HEK293 (cell line): ENCODE results near the gene AGO1.
A peak's percentile ranks its signal among the peaks of the same experiment; 100 is the strongest.

Experiments used
- CTCF ChIA-PET: fragments of 350-600 bp; formaldehyde crosslinking; extraction: SDS; loops from one replicate; lab custom pipeline; 2021; ENCODE audit warnings: antibody characterized with exemption; lab: Yijun Ruan, JAX
- POLR2A ChIA-PET: fragments of 300-600 bp; formaldehyde crosslinking; extraction: SDS; loops from one replicate; lab custom pipeline; 2020; ENCODE audit warnings: antibody characterized with exemption, inconsistent platforms; lab: Yijun Ruan, JAX
- H3K27ac ChIP-seq: fragments of 200-500 bp; sonication (Bioruptor generic); 2 replicates; pipeline ENCODE4 v1.5.1; 2014; ENCODE audit warnings: low read depth, low read length, control low read depth, inconsistent platforms; ENCODE audit errors: extremely low read depth
- H3K36me3 ChIP-seq, 2 experiments: fragments of 200-500 bp in 1 of 2; sonication (Bioruptor generic) in 1 of 2; 1 replicate in 1 of 2; 2 replicates in 1 of 2; pipeline ENCODE4 v1.5.1; 2014 to 2017; ENCODE audit warnings: inconsistent platforms in 2 of 2, low read length in 2 of 2; ENCODE audit not compliant: control insufficient read depth in 2 of 2, insufficient read depth in 1 of 2
- H3K4me1 ChIP-seq: fragments of 200-500 bp; sonication (Bioruptor generic); 2 replicates; pipeline ENCODE4 v1.5.1; 2014; ENCODE audit warnings: mild to moderate bottlenecking, low read length, inconsistent platforms; ENCODE audit not compliant: control insufficient read depth, insufficient read depth
- H3K4me3 ChIP-seq: 2 replicates; pipeline ENCODE4 v1.5.1; 2011; ENCODE audit warnings: low read depth, mild to moderate bottlenecking, control low read depth, low read length, moderate library complexity
- H3K9me3 ChIP-seq: fragments of 200-500 bp; sonication (Bioruptor generic); 2 replicates; pipeline ENCODE4 v1.5.1; 2014; ENCODE audit warnings: low read depth, low read length, inconsistent platforms; ENCODE audit not compliant: control insufficient read depth, insufficient read depth
- OSR2 ChIP-seq: fragments of 450-650 bp; formaldehyde crosslinking; IDR thresholded peaks from 2 replicates; pipeline ENCODE4 v1.5.1; 2016; ENCODE audit warnings: missing biosample characterization, missing genetic modification characterization
- SCRT2 ChIP-seq: fragments of 450-650 bp; formaldehyde crosslinking; IDR thresholded peaks from 2 replicates; pipeline ENCODE4 v1.5.1; 2016; ENCODE audit warnings: missing biosample characterization, missing genetic modification characterization
- SP7 ChIP-seq: fragments of 450-650 bp; formaldehyde crosslinking; IDR thresholded peaks from 2 replicates; pipeline ENCODE4 v1.5.1; 2016; ENCODE audit warnings: missing biosample characterization, missing genetic modification characterization
- ZBTB21 ChIP-seq: fragments of 450-650 bp; formaldehyde crosslinking; IDR thresholded peaks from 2 replicates; pipeline ENCODE4 v1.5.1; 2017; ENCODE audit warnings: missing biosample characterization, missing genetic modification characterization
- ZBTB7A ChIP-seq: fragments of 450-650 bp; formaldehyde crosslinking; IDR thresholded peaks from 2 replicates; pipeline ENCODE4 v1.5.1; 2016; ENCODE audit warnings: low read depth, missing biosample characterization, missing genetic modification characterization
- ZBTB8A ChIP-seq: fragments of 450-650 bp; formaldehyde crosslinking; IDR thresholded peaks from 2 replicates; pipeline ENCODE4 v1.5.1; 2016; ENCODE audit warnings: missing biosample characterization, missing genetic modification characterization
- ZNF140 ChIP-seq: fragments of 450-650 bp; formaldehyde crosslinking; IDR thresholded peaks from 2 replicates; pipeline ENCODE4 v1.5.1; 2016; ENCODE audit warnings: missing biosample characterization, missing genetic modification characterization
- ZNF155 ChIP-seq: fragments of 450-650 bp; formaldehyde crosslinking; IDR thresholded peaks from 2 replicates; pipeline ENCODE4 v1.5.1; 2016; ENCODE audit warnings: missing biosample characterization, missing genetic modification characterization
- ZNF16 ChIP-seq: fragments of 450-650 bp; formaldehyde crosslinking; IDR thresholded peaks from 2 replicates; pipeline ENCODE4 v1.5.1; 2016; ENCODE audit warnings: low read depth, missing biosample characterization, missing genetic modification characterization
- ZNF354C ChIP-seq: fragments of 450-650 bp; formaldehyde crosslinking; IDR thresholded peaks from 2 replicates; pipeline ENCODE4 v1.5.1; 2016; ENCODE audit warnings: missing biosample characterization, missing genetic modification characterization, low read depth, borderline replicate concordance
- ZNF501 ChIP-seq: fragments of 450-650 bp; formaldehyde crosslinking; IDR thresholded peaks from 2 replicates; pipeline ENCODE4 v1.5.1; 2016; ENCODE audit warnings: missing biosample characterization, missing genetic modification characterization
- ZNF624 ChIP-seq: fragments of 450-650 bp; formaldehyde crosslinking; IDR thresholded peaks from 2 replicates; pipeline ENCODE4 v1.5.1; 2017; ENCODE audit warnings: missing biosample characterization, missing genetic modification characterization
- ZNF707 ChIP-seq: fragments of 450-650 bp; formaldehyde crosslinking; IDR thresholded peaks from 2 replicates; pipeline ENCODE4 v1.5.1; 2016; ENCODE audit warnings: missing biosample characterization, missing genetic modification characterization
- ZSCAN16 ChIP-seq: fragments of 450-650 bp; formaldehyde crosslinking; IDR thresholded peaks from 2 replicates; pipeline ENCODE4 v1.5.1; 2016; ENCODE audit warnings: missing biosample characterization, missing genetic modification characterization
- ZXDB ChIP-seq: fragments of 450-650 bp; formaldehyde crosslinking; IDR thresholded peaks from 2 replicates; pipeline ENCODE4 v1.5.1; 2016; ENCODE audit warnings: missing biosample characterization, missing genetic modification characterization
- TF ChIP-seq, protein P1 (sequence below): fragments of 450-650 bp; formaldehyde crosslinking; IDR thresholded peaks from 2 replicates; pipeline ENCODE4 v1.5.1; 2017; ENCODE audit warnings: missing biosample characterization, missing genetic modification characterization
- TF ChIP-seq, protein P2 (sequence below): fragments of 450-650 bp; formaldehyde crosslinking; IDR thresholded peaks from 2 replicates; pipeline ENCODE4 v1.5.1; 2017; ENCODE audit warnings: missing biosample characterization, missing genetic modification characterization
- TF ChIP-seq, protein P3 (sequence below): fragments of 450-650 bp; formaldehyde crosslinking; IDR thresholded peaks from 2 replicates; pipeline ENCODE4 v1.5.1; 2017; ENCODE audit warnings: missing biosample characterization, missing genetic modification characterization
- TF ChIP-seq, protein P4 (sequence below): fragments of 450-650 bp; formaldehyde crosslinking; IDR thresholded peaks from 2 replicates; pipeline ENCODE4 v1.5.1; 2016; ENCODE audit warnings: missing biosample characterization, missing genetic modification characterization

The AGO1 gene

DNA sequence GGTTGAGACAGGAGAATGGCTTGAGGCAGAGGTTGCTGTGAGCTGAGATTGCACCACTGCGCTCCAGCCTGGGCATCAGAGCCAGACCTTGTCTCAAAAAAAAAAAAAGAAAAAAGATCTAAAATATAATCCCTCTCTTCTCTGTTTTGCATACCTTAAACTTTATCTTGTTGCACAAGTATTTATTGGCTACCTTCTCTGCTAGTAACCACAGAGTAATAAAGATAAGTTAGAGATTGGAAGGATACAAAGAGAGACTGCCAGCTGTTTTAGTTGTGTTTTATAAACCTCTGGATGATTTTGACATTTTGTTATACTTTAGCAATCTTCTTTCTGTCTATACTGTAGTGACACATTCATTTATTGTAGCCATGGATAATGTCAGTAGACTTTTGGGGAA lies 75.5 kb downstream of the AGO1 start (continued):
- TF ChIP-seq ZXDB (tag by site-specific recombination) (0 out of 2 replicates have a peak, but pooled peaks have one; percentile 25), ZBTB7A (tag by site-specific recombination) (no peak), ZNF16 (tag by site-specific recombination) (no peak)
- TF ChIP-seq, all 188 proteins: peak for 4

DNA sequence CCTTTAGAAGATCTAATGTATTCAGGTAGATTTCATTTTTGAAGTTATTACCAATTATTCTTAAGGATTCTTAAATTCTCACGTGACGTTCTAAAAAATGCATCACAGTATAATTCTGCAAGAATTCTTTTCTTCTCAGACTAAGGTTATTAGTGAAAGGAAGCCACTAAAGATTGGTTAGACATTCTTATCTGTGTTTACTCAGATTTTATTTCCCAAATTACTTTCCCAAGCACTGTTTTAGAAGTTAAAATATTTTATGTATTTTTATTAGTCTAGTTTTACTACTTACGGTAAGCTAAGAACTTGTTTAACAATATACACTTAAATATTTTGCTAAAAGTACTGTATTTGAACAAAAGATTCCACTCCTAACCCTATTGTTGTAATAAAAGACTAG lies 76.3 kb downstream of the AGO1 start:
- H3K27ac ChIP-seq: no peak overlapping the region
- H3K4me3 ChIP-seq: no peak overlapping the region
- H3K9me3 ChIP-seq: no peaks in the 10 kb centered on the region
- no peak for TF ChIP-seq ZNF501 (tag by site-specific recombination)
- TF ChIP-seq, protein P1, sequence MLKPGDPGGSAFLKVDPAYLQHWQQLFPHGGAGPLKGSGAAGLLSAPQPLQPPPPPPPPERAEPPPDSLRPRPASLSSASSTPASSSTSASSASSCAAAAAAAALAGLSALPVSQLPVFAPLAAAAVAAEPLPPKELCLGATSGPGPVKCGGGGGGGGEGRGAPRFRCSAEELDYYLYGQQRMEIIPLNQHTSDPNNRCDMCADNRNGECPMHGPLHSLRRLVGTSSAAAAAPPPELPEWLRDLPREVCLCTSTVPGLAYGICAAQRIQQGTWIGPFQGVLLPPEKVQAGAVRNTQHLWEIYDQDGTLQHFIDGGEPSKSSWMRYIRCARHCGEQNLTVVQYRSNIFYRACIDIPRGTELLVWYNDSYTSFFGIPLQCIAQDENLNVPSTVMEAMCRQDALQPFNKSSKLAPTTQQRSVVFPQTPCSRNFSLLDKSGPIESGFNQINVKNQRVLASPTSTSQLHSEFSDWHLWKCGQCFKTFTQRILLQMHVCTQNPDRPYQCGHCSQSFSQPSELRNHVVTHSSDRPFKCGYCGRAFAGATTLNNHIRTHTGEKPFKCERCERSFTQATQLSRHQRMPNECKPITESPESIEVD (tag by site-specific recombination): peak; percentile 73
- H3K4me1 ChIP-seq: peaks cover 10% of the 10 kb centered on the region; the same call in 1 of the 2 replicates
- ChIA-PET CTCF (no interaction called here), POLR2A (no interaction called here)
- no peaks in the 10 kb centered on the region; a peak in 1 of 3 replicates for H3K36me3 ChIP-seq

DNA sequence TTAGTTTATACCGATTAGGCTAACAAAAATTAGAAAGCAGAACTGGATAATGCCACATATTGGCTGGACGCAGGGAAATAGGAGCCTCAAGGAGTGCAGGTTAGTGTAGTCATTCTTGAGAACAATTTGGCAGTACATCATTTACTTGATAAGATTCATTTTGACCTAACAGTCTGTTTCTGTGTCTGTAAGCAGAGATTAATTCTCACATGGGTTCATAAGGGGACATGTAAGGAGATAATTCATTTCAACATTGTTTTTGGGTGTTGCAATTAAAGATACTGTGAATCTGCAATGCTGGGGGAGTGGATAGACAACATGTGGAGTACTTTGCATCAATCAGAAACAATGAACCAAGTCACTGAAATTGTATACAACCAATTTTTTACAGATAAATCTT lies 79.9 kb downstream of the AGO1 start:
- ChIA-PET CTCF (no interaction called here), POLR2A (no interaction called here)
- H3K9me3 ChIP-seq: no peaks in the 10 kb centered on the region
- no peak overlapping the region for H3K27ac ChIP-seq
- no peak overlapping the region for H3K4me3 ChIP-seq
- TF ChIP-seq OSR2 (tag by site-specific recombination): no peak
- TF ChIP-seq, protein P2, sequence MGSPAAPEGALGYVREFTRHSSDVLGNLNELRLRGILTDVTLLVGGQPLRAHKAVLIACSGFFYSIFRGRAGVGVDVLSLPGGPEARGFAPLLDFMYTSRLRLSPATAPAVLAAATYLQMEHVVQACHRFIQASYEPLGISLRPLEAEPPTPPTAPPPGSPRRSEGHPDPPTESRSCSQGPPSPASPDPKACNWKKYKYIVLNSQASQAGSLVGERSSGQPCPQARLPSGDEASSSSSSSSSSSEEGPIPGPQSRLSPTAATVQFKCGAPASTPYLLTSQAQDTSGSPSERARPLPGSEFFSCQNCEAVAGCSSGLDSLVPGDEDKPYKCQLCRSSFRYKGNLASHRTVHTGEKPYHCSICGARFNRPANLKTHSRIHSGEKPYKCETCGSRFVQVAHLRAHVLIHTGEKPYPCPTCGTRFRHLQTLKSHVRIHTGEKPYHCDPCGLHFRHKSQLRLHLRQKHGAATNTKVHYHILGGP (tag by site-specific recombination): no peak
- TF ChIP-seq, protein P3, sequence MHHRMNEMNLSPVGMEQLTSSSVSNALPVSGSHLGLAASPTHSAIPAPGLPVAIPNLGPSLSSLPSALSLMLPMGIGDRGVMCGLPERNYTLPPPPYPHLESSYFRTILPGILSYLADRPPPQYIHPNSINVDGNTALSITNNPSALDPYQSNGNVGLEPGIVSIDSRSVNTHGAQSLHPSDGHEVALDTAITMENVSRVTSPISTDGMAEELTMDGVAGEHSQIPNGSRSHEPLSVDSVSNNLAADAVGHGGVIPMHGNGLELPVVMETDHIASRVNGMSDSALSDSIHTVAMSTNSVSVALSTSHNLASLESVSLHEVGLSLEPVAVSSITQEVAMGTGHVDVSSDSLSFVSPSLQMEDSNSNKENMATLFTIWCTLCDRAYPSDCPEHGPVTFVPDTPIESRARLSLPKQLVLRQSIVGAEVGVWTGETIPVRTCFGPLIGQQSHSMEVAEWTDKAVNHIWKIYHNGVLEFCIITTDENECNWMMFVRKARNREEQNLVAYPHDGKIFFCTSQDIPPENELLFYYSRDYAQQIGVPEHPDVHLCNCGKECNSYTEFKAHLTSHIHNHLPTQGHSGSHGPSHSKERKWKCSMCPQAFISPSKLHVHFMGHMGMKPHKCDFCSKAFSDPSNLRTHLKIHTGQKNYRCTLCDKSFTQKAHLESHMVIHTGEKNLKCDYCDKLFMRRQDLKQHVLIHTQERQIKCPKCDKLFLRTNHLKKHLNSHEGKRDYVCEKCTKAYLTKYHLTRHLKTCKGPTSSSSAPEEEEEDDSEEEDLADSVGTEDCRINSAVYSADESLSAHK: no peak
- TF ChIP-seq, protein P4, sequence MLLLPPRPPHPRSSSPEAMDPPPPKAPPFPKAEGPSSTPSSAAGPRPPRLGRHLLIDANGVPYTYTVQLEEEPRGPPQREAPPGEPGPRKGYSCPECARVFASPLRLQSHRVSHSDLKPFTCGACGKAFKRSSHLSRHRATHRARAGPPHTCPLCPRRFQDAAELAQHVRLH: no peak
- no peak for TF ChIP-seq ZNF155 (tag by site-specific recombination)
- no peak for TF ChIP-seq SCRT2 (tag by site-specific recombination)
- TF ChIP-seq ZSCAN16 (tag by site-specific recombination): no peak
- TF ChIP-seq ZBTB21: no peak
- TF ChIP-seq SP7: no peak
- TF ChIP-seq ZBTB8A: no peak
- TF ChIP-seq ZNF354C (tag by site-specific recombination): no peak
- TF ChIP-seq ZNF140 (tag by site-specific recombination): no peak
- TF ChIP-seq ZNF707 (tag by site-specific recombination): no peak
- TF ChIP-seq ZNF624 (tag by site-specific recombination): no peak
- TF ChIP-seq, all 188 proteins: peak for 0
- peaks cover 0 to 3% of the 10 kb centered on the region in 2 experiments; a peak in 1 of 3 replicates for H3K36me3 ChIP-seq
- H3K4me1 ChIP-seq: peaks cover 10% of the 10 kb centered on the region; the same call in 1 of the 2 replicates
